VCaP (cell line): Measurements from ENCODE around the gene FAM184B.
A peak's percentile ranks its signal among the peaks of the same experiment; 100 is the strongest.

Experiments used
- H3K27ac ChIP-seq: fragments of 450-650 bp; 2 replicates; pipeline ENCODE4 v1.5.1; 2017
- CTCF ChIP-seq: fragments of 450-650 bp; conservative IDR thresholded peaks from 2 replicates; pipeline ENCODE4 v1.5.1; 2017; ENCODE audit warnings: mild to moderate bottlenecking, moderate library complexity

FAM184B gene

GRCh38 chr4:17587094-17587822 is 194.2 kb downstream of the FAM184B start:
- 0 out of 2 replicates have a peak overlapping the region, but pooled peaks have one; percentile 42 for H3K27ac ChIP-seq

GRCh38 chr4:17584521-17585213 is 196.8 kb downstream of the FAM184B start:
- TF ChIP-seq CTCF, result no peak
- H3K27ac ChIP-seq, result peak overlapping the region; percentile 42

More at GRCh38 chr4:17587094-17587822, 194.2 kb downstream of the FAM184B start:
- TF ChIP-seq CTCF, result no peak

- H3K27ac ChIP-seq, result peak overlapping the region; percentile 42
- TF ChIP-seq CTCF, result no peak
Observed at GRCh38 chr4:17583941-17584340, 197.5 kb downstream of the FAM184B start.

DNA sequence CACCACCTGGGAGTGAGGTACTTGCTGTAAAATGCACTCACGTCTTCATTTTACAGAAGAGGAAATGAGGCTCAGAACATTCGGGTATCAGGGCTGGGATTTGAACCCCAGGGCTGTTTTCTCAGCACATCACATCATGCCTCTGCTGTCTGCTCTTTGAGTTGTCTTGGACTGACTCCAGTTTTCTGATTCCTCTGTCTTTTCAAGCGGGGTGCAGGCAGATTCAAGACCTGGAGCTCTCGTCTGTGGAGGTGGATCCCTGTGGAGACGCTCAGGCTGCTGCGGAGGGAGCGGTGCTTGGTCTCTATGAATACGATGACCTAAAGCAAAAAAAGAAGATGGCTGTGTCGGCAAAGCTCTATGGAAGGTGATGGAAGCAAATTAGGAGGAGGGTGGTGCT is 198.1 kb downstream of the FAM184B start:
- no peak overlapping the region for H3K27ac ChIP-seq
- no peak for TF ChIP-seq CTCF

- no peak for TF ChIP-seq CTCF
- H3K27ac ChIP-seq, result peak overlapping the region; percentile 22; the same call in 1 of the 2 replicates
Observed at GRCh38 chr4:17580969-17581368, 200.5 kb downstream of the FAM184B start.
